ENCODE measurements around the gene KRT72. TPM values are rescaled to one million over a fixed set of nuclear protein-coding genes. Genes with fewer than 3 reads are reported as not detected.

Gene KRT72
- total RNA-seq, 4 donors from 2014 or later = not detected

- Histone ChIP-seq H3K4me3 (no peak overlapping the region), H3K9me3 (no peaks in the 10 kb centered on the region), H3K4me1 (no peaks in the 10 kb centered on the region), H3K36me3 (no peaks in the 10 kb centered on the region), H3K27ac (replicated peaks in 1 of 4) (no peak overlapping the region), H3K27me3 (peaks cover 0 to 52% (median 0%) of the 10 kb centered on the region in 4 donors)
- WGBS = 56% methylated on average over 1 of the region's 1 CpG
- TF ChIP-seq POLR2AphosphoS5 (IDR thresholded peaks at IDR 0.05) = no peak
- no peak for DNase-seq (ENCODE audit: extremely low spot score)
- intact Hi-C loops (cut with DNase I) = no loop called here
Measured at GRCh38 chr12:52607314-52607713, 6.1 kb upstream of the KRT72 start.

- H3K4me3 ChIP-seq = no peak overlapping the region
- H3K36me3 ChIP-seq = no peaks in the 10 kb centered on the region
- no peaks in the 10 kb centered on the region for H3K4me1 ChIP-seq
- peak; percentile 19 for DNase-seq (ENCODE audit: extremely low spot score)
- WGBS = 76% methylated on average over 7 of the region's 7 CpGs
- no peaks in the 10 kb centered on the region for H3K9me3 ChIP-seq
- intact Hi-C loops (cut with DNase I) = no loop called here
- no peak overlapping the region for H3K27ac ChIP-seq (replicated peaks in 1 of 4)
- peaks cover 0 to 53% (median 2%) of the 10 kb centered on the region in 4 donors for H3K27me3 ChIP-seq
- no peak for TF ChIP-seq CTCF (IDR thresholded peaks at IDR 0.05)
- TF ChIP-seq EP300 (IDR thresholded peaks at IDR 0.05) = no peak
- TF ChIP-seq POLR2AphosphoS5 (IDR thresholded peaks at IDR 0.05) = no peak
- no peak for TF ChIP-seq POLR2A (IDR thresholded peaks at IDR 0.05; ENCODE audit: low read depth)
Measured at GRCh38 chr12:52606581-52607218, 5.4 kb upstream of the KRT72 start.

- no peaks in the 10 kb centered on the region for H3K9me3 ChIP-seq
- peaks cover 0 to 53% (median 7%) of the 10 kb centered on the region in 4 donors for H3K27me3 ChIP-seq
- no peak for DNase-seq (ENCODE audit: extremely low spot score)
- TF ChIP-seq EP300 (IDR thresholded peaks at IDR 0.05) (no peak), CTCF (IDR thresholded peaks at IDR 0.05) (no peak), POLR2A (IDR thresholded peaks at IDR 0.05; ENCODE audit: low read depth) (no peak), POLR2AphosphoS5 (IDR thresholded peaks at IDR 0.05) (no peak)
- H3K36me3 ChIP-seq = no peaks in the 10 kb centered on the region
- intact Hi-C loops (cut with DNase I) = no loop called here
- H3K4me3 ChIP-seq = no peak overlapping the region
- H3K4me1 ChIP-seq = no peaks in the 10 kb centered on the region
- WGBS = 70% methylated on average over 3 of the region's 3 CpGs
- H3K27ac ChIP-seq (replicated peaks in 1 of 4) = no peak overlapping the region
Measured at GRCh38 chr12:52606096-52606495, 4.8 kb upstream of the KRT72 start.

- no peaks in the 10 kb centered on the region for H3K9me3 ChIP-seq
- 80% methylated on average over 1 of the region's 1 CpG for WGBS
- no peak overlapping the region for H3K4me3 ChIP-seq
- H3K27me3 ChIP-seq = peaks cover 0 to 53% (median 9%) of the 10 kb centered on the region in 4 donors
- H3K27ac ChIP-seq (replicated peaks in 1 of 4) = no peak overlapping the region
- no peaks in the 10 kb centered on the region for H3K4me1 ChIP-seq
- H3K36me3 ChIP-seq = no peaks in the 10 kb centered on the region
- intact Hi-C loops (cut with DNase I) = no loop called here
- TF ChIP-seq POLR2A (IDR thresholded peaks at IDR 0.05; ENCODE audit: low read depth) (no peak), CTCF (IDR thresholded peaks at IDR 0.05) (no peak), EP300 (IDR thresholded peaks at IDR 0.05) (no peak), POLR2AphosphoS5 (IDR thresholded peaks at IDR 0.05) (no peak)
- DNase-seq (ENCODE audit: extremely low spot score) = peak; percentile 21
Measured at GRCh38 chr12:52605542-52605941, 4.3 kb upstream of the KRT72 start.

GRCh38 chr12:52604859-52605258 lies 3.6 kb upstream of the KRT72 start:
- peak; percentile 50 for DNase-seq (ENCODE audit: extremely low spot score)
- Histone ChIP-seq H3K4me1 (no peaks in the 10 kb centered on the region), H3K27ac (replicated peaks in 1 of 4) (no peak overlapping the region), H3K36me3 (no peaks in the 10 kb centered on the region), H3K27me3 (peaks cover 0 to 53% (median 9%) of the 10 kb centered on the region in 4 donors), H3K9me3 (no peaks in the 10 kb centered on the region), H3K4me3 (no peak overlapping the region)
- TF ChIP-seq EP300 (IDR thresholded peaks at IDR 0.05) = no peak
- no peak for TF ChIP-seq POLR2A (IDR thresholded peaks at IDR 0.05; ENCODE audit: low read depth)
- no peak for TF ChIP-seq CTCF (IDR thresholded peaks at IDR 0.05)
- no peak for TF ChIP-seq POLR2AphosphoS5 (IDR thresholded peaks at IDR 0.05)
- intact Hi-C loops (cut with DNase I) = no loop called here

Measured in esophagus muscularis mucosa (tissue), 4 donors.